ENCODE data around the gene P2RX3. TPM values are rescaled to one million over a fixed set of nuclear protein-coding genes. Genes with fewer than 3 reads are reported as not detected.

The P2RX3 gene
- total RNA-seq, 4 donors from 2014 or later, result not detected

GRCh38 chr11:57323167-57323854, 14.8 kb upstream of the P2RX3 start:
- DNase-seq (ENCODE audit: low spot score in 2 of 2), result no peak
- intact Hi-C loops (cut with DNase I; ENCODE audit: low total_unique reads), result no loop called here
- 24 to 32% methylated on average over 3 of the region's 3 CpGs for WGBS, 2 donors
- TF ChIP-seq POLR2A (IDR thresholded peaks at IDR 0.05), result no peak
- TF ChIP-seq, protein P1, sequence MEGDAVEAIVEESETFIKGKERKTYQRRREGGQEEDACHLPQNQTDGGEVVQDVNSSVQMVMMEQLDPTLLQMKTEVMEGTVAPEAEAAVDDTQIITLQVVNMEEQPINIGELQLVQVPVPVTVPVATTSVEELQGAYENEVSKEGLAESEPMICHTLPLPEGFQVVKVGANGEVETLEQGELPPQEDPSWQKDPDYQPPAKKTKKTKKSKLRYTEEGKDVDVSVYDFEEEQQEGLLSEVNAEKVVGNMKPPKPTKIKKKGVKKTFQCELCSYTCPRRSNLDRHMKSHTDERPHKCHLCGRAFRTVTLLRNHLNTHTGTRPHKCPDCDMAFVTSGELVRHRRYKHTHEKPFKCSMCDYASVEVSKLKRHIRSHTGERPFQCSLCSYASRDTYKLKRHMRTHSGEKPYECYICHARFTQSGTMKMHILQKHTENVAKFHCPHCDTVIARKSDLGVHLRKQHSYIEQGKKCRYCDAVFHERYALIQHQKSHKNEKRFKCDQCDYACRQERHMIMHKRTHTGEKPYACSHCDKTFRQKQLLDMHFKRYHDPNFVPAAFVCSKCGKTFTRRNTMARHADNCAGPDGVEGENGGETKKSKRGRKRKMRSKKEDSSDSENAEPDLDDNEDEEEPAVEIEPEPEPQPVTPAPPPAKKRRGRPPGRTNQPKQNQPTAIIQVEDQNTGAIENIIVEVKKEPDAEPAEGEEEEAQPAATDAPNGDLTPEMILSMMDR (IDR thresholded peaks at IDR 0.05), result no peak
- H3K4me3 ChIP-seq (ENCODE audit: low read depth, poor library complexity, severe bottlenecking), result peak overlapping the region; percentile 67

GRCh38 chr11:57323855-57324153, 14.3 kb upstream of the P2RX3 start:
- 10 to 15% methylated on average over 9 of the region's 9 CpGs for WGBS, 2 donors
- intact Hi-C loops (cut with DNase I; ENCODE audit: low total_unique reads), result no loop called here
- H3K4me3 ChIP-seq (ENCODE audit: low read depth, poor library complexity, severe bottlenecking), result peak overlapping the region; percentile 67
- DNase-seq (ENCODE audit: low spot score in 2 of 2), result no peak
- TF ChIP-seq POLR2A (IDR thresholded peaks at IDR 0.05), result no peak
- TF ChIP-seq, protein P1 (IDR thresholded peaks at IDR 0.05), result no peak

- intact Hi-C loops (cut with DNase I; ENCODE audit: low total_unique reads), result no loop called here
- WGBS, 2 donors, result 1% methylated on average over 26 to 41 of the region's 64 CpGs
- peak; percentile 51 to 93 for DNase-seq (ENCODE audit: low spot score in 2 of 2)
- peak overlapping the region; percentile 67 for H3K4me3 ChIP-seq (ENCODE audit: low read depth, poor library complexity, severe bottlenecking)
- TF ChIP-seq, protein P1 (IDR thresholded peaks at IDR 0.05), result no peak
- no peak for TF ChIP-seq POLR2A (IDR thresholded peaks at IDR 0.05)
Measured at GRCh38 chr11:57324154-57324885, 13.8 kb upstream of the P2RX3 start.

DNA sequence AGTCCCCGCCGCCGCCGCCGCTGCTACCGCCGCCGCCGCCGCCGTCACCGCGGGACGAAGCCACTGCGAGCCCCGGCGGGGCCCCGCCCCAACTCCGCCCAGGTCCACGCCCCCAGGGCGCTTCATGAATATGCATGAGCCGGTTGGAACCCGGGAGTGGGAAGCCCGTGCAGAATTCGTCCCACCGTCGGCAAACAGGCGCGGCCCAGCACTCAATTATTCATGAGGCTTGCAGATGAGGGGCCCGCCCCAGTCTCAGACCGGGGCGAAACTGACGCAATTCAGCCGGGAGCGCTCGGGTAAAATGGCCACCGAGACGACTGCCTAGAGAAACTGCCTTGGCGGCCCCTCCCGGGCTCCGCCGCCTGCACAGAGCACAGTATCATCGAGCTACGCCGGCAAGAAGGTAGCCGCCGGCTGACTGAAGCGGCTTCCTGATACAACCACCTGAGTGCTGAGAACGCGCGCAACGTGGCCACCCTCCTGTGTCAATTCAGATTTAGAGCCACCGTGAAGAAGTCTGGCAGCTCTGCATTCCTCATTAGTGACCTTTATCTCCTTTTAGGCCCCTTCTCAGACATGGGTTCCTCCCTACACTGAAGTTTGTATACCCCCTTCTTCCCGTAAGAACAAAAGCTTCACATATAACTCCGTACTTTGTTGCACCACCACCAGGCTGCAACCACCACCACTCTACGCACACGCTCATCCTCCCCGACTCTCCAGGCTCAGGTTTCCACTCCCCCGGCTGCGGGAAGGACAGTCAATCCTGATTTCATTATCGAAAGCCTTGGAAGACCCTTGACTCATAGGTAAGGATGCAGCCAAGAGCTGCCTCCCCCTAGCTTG, 13.0 kb upstream of the P2RX3 start, which contains the start of gene TNKS1BP1:
Gene TNKS1BP1, minus strand, starts transcription at position 67 of the 849 bp plus-strand sequence. CDS start 3,067 bp downstream, outside the sequence.
- intact Hi-C loops (cut with DNase I; ENCODE audit: low total_unique reads), result no loop called here
- TF ChIP-seq, protein P1 (IDR thresholded peaks at IDR 0.05), result no peak
- TF ChIP-seq POLR2A (IDR thresholded peaks at IDR 0.05), result peak in 1 of 2 donors; percentile 62
- peak; percentile 99 to 100 for DNase-seq (ENCODE audit: low spot score in 2 of 2)
- H3K4me3 ChIP-seq (ENCODE audit: low read depth, poor library complexity, severe bottlenecking), result peak within 1 kb of the TSS; percentile 67
- 1% methylated on average over 38 to 50 of the region's 61 CpGs for WGBS, 2 donors

- DNase-seq (ENCODE audit: low spot score in 2 of 2), result peak in 1 of 2 donors; percentile 65
- intact Hi-C loops (cut with DNase I; ENCODE audit: low total_unique reads), result no loop called here
- TF ChIP-seq, protein P1 (IDR thresholded peaks at IDR 0.05), result no peak
- no peak for TF ChIP-seq POLR2A (IDR thresholded peaks at IDR 0.05)
- H3K4me3 ChIP-seq (ENCODE audit: low read depth, poor library complexity, severe bottlenecking), result no peak overlapping the region
- 17 to 21% methylated on average over 6 of the region's 6 CpGs for WGBS, 2 donors
Measured at GRCh38 chr11:57325735-57326048, 12.5 kb upstream of the P2RX3 start.
